Effector CD8-positive, alpha-beta T cell (primary cell): Measurements from ENCODE around the gene CYP27C1.
"Not testable (repeated sequence)": the region's sequence is repeated elsewhere in the genome, so short reads cannot be mapped to it uniquely, and the experiment has no call there.

Experiments used
- DNase-seq: peaks from one replicate; lab custom pipeline; 2025; lab: John Stamatoyannopoulos, UW

CYP27C1 gene

GRCh38 chr2:127170452-127171197 is 49.5 kb downstream of the CYP27C1 start:
- no peak for DNase-seq

DNA sequence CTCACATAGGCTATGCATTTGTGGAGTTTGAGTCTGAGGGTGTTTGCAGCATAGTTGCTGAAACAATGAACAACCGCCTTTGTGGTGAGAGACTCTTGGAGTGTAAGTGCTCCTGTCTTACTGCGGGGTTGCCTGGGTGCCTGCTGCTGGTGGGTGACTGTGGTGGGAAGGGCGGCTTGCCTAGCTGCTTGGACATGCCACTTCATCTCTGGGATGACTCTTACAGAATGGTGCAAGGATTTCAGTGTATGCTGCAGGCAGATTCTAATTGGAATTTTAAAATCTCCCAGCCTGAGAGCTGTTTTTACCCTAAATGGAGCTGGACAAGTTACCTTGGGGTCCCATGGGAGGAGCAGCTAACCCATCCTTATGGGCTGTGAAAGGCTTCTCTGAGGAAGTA is 50.1 kb downstream of the CYP27C1 start:
- DNase-seq = no peak

- no peak for DNase-seq
Measured at GRCh38 chr2:127169066-127169660, 50.9 kb downstream of the CYP27C1 start.

GRCh38 chr2:127166231-127166860 is 53.8 kb downstream of the CYP27C1 start:
- DNase-seq = no peak

DNA sequence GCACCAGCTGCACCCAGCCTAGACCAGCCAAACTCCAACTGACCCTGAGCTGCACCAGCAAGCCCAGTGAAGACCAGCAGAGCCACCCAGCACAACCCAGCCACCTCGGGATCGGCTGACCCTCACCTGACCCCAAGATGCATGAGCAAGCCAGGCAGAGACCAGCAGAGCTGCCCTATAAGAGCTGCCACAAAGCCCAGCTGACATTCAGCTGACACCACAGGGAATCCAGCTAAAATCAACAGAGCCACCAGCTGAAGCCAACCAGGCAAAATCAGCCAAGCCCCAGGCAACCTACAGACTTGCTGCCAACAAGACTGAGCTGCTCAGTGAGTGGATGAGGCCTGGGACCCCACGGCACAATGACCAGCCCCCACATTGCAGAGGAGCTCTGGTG is 54.6 kb downstream of the CYP27C1 start:
- DNase-seq = no peak

DNA sequence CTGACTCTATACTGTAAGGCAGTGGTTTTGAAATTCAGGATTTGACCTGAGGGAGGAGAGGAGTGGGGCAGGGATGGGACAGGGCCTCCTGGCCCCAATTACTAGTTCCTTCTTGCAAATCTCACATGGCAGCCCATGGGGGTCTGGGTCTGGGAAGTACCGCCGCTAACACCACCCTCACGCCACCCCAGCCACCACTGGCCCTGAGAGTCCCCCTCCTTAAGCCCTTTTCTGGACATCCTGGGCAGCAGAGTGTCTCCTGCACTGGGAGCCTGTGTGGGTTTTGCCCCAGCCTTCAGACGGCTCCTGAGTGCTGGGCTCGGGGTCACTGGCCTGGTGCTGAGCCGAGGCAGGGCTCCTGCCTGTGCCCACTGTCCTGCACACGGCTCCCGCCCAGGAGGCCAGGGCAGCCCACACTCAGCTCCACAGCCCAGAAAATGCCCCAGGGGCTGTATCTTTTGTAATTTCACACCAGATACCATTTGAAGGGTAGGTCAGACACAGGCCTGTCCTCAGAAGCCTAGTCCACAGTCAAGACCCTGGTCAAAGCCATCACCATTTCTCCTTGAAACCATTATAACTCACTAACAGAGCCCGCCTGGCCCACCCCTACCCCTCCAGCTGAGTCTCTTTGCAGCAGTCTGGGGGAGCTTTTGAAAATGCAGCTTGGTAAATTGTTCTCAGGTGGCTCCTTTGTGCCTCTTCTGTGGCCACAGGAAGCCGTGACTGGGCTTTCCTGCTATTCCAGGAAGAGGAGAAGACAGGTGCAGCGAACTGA is 55.1 kb downstream of the CYP27C1 start:
- DNase-seq = no peak

DNA sequence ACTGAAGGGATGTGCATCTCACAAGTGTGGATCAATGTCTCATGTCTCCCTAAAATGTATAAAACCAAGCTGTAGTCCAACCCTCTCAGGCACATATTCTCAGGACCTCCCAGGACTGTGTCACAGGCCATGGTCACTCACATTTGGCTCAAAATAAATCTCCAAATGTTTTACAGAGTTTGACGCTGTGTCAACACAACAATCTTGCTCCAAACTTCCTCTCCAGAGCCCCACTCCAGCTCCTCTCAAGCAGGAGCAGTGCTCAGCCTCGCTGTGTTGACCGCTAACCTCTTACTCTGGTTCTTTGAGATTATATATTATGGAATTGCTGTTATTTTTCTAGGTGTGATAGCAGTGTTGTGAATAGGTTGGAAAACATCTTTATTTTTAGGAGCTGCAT is 56.2 kb downstream of the CYP27C1 start:
- no peak for DNase-seq

GRCh38 chr2:127163090-127163406 is 57.1 kb downstream of the CYP27C1 start:
- DNase-seq = not testable (repeated sequence)

- no peak for DNase-seq
Measured at GRCh38 chr2:127162261-127163089, 57.6 kb downstream of the CYP27C1 start.

DNA sequence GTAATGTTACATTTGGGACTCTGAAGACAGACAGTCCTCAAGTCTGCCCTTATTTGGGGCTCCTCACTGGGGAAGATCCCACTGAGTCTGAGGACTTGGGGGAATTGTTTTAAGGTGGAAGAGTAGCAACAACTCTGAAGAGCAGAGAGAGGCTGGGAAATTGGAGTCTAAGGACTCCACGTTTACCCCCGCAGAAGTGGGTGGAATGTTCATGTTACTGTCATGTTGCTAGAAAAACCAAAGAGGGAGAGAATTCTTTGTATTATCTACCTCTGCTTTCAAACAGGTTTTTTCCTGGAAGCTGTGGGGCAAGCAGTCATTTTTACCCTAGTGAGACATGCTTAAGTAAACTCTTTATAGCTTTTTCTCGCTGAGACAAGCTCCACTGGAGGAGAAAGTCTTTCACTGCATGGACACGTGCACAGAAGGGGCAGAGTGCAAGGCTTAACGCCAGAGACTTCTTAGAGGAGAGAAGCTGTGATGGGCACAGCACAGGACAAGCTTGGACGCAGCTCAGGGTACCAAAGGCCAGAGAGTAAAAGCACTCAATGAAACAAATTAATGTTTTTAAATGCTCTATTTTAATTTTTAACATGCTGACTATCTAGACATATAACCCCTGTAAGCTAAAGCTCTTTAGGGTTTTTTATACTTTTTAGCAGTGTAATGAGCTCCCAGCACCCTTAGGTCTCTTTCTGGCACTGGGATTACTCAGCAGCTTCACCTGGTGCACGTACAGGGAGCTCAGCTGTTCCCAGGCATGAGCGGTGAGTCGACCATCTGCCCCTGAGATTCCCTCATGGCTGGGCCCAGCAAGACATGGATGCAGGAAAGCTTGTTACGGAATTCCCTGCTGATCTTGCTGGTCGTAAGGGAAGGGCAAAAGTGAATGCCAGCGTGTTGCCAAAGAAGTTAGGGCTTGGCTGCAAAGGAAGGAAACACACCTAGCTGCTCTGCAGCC is 58.6 kb downstream of the CYP27C1 start:
- no peak for DNase-seq

DNA sequence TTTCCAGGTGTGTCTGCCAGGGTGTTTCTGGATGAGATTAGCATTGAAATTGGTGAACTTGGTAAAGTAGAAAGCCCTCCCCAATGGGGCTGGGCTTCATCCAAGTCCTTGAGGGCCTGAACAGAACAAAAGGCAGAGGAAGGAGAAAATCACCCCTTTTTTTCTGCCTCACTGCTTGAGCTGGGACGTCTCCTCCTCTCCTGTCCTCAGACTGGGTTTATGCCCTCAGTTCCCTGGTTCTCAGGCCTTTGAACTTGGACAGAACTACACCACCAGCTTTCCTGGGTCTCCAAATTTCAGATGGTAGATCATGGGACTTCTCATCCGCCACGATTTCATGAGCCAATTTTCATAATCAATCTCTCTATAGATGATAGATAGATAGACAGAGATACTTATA is 59.4 kb downstream of the CYP27C1 start:
- DNase-seq = no peak

- DNase-seq = no peak
Measured at GRCh38 chr2:127159543-127159942, 60.6 kb downstream of the CYP27C1 start.

DNA sequence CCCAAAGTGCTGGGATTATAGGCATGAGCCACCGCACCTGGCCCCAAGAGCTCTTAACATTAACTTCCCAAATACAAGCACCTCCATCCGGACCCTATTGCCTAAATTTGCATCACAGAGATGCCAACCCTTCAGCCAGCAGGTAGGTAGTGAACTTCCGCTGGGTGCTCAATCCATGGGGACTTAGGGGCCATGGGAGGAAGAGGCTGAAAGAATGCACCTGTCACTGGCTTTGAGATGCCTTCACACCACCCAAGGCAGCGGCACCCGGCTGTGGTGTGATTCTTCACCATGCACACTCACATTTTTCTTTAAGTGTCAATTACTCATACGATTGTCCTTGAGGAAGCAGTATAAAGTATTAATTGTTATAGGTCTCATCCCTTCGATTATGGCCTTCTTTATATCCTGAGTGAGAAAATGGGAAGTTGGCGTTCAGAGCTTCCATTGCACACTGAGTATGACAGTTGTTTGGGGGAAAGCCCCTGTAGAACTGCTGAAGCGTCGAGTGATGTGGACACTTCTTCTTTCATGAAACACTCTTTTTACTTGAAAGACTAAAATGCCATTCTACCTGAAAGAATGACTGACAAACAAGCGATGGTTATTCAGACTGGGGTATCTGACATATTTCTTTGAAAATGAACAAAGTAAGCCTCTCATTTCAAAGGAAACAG is 61.3 kb downstream of the CYP27C1 start:
- no peak for DNase-seq

DNA sequence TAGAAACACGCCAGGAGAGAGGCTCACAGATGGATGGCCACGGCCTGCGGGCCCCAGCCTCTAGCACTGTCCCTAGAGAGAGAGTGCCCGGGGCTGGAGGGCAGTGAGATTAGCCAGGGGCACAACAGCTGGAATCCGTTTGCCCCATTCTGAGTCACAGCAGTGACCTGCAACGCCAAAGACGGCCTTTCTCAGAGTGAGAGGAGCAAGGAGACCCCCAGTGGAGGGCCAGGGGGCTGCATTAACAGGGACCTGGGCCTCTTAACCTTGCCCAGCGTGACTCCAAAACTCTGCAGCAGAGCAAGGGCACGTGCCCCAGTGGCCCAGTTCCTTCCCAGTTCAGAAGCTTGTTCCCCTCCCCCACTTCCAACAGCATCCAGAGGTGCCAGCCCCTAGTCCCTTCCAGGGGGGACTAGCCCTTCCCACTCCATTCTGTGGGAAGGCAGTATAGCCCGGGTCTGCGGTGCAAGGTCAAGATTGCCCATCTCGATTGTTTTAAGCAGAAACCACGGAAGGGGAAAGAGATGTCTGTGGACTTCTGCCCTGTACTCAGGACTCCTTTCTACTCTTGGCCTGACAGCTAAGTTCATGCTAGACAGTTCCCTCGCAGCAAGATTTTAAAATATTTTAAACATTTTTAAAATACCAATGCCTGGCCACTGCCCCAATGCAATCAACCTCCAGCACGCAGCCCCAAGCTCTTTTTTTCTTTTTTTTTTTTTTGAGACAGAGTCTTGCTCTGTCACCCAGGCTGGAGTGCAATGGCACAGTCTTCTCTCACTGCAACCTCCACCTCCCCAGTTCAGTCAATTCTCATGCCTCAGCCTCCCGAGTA is 62.2 kb downstream of the CYP27C1 start:
- no peak for DNase-seq

GRCh38 chr2:127157114-127157513 is 63.0 kb downstream of the CYP27C1 start:
- no peak for DNase-seq

DNA sequence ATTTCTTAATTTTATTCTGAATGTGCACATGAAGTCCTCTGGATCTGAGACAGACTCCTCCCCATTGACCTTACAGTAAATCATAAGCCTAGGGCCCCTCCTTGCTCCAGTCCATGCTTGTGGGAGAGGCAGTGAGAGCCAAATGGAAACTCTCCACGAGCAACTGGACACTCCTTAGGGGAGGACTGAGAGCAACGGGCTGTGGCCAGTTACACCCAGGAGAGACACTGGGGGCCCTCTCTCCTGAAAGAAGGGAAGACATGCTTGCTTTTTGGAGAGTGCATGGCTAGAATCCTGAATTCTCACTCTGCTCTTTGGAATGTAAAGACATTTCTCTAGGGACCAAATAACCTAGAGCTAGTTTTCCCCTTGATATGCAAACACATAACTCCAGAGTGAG is 64.2 kb downstream of the CYP27C1 start:
- DNase-seq = no peak

GRCh38 chr2:127155028-127155581 is 65.0 kb downstream of the CYP27C1 start:
- DNase-seq = no peak

DNA sequence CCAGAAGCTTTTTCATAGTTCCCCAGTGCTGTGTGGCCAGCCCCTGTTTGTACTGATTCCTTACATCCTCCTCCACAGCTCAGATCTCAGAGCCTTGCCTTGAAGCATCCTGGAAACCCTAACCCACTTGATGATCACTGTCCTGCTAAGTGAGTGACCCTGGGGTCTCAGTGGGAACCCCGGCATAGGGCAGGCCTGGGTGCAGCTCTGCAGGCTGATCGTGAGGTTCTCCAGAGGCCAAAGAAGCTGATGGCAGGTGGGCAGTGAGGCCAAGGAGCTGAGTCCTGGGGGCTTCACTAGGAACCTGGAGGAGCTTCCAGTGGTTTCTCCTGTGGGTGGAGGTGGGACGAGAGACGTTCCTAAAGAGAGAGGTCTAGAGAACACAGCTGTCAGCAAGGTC is 65.7 kb downstream of the CYP27C1 start:
- no peak for DNase-seq

- no peak for DNase-seq
Measured at GRCh38 chr2:127153691-127154158, 66.4 kb downstream of the CYP27C1 start.
